GM19099 (cell line): Measurements from ENCODE around the gene GBX2.

Experiments used
- POLR2A ChIP-seq: IDR thresholded peaks from 3 replicates; pipeline ENCODE4 v1.6.1; 2011; ENCODE audit warnings: low read depth; ENCODE audit not compliant: insufficient read length; ENCODE audit errors: extremely low read depth

The GBX2 gene

DNA sequence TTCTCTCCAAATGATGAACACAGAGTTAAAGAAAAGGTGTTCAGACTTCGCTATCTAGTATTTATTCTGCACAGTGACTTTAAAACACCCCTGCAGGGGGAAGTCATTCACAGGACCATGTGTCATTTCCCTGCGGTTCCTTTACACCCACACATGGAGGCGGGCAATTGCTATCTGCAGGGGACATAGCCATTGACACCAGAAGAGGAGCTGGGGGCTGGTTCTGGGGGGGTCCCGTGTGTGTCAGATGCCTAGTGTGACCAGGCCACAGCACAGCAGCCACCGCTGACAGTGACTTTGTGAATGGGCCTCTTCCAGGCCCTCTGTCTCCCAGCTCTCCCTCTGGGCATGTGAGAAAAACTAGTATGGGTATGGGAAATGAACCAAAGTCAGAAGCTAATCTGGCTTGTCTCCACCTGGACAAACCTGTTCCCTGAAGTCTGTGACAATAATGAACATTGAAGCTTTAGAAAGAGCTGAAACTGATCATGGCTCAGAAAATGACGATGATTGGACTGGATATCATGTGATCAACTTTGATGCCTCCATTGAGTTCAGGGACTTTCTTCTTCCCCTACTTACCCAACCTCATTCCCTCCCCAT is 7.5 kb upstream of the GBX2 start:
- no peak for TF ChIP-seq POLR2A

GRCh38 chr2:236173729-236174607 is 5.8 kb upstream of the GBX2 start:
- TF ChIP-seq POLR2A: no peak

- no peak for TF ChIP-seq POLR2A
Observed at GRCh38 chr2:236173036-236173728, 5.0 kb upstream of the GBX2 start.

GRCh38 chr2:236172255-236173035 is 4.3 kb upstream of the GBX2 start:
- no peak for TF ChIP-seq POLR2A

DNA sequence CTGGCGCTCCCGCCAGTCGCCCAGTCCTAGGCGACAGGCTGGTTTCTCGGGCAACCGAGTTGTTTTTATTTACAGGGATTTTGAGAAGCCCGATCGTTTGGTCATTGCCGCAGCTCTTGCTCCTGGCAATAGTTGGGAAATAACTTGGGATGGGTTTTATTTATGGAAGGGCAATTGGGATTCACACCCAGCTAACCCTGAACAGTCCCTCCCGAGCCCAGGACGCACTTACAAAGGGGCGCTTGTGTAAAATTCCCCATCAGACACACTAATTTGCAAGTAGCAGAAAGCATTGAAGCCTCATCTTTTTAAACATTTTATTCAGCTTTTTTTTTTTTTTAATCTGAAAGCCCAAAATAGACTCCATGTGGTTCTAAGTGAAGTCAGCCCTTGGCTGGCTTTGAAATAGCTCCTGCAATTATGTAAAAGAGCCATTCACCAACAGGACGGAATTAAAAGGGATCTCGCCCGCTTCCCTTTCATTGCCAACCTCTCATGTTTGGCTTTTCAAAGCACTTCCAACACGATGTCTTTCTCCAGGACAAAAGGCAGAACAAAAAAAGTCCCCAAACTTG is 3.6 kb upstream of the GBX2 start:
- TF ChIP-seq POLR2A: no peak

GRCh38 chr2:236171181-236171679 is 3.0 kb upstream of the GBX2 start:
- no peak for TF ChIP-seq POLR2A

DNA sequence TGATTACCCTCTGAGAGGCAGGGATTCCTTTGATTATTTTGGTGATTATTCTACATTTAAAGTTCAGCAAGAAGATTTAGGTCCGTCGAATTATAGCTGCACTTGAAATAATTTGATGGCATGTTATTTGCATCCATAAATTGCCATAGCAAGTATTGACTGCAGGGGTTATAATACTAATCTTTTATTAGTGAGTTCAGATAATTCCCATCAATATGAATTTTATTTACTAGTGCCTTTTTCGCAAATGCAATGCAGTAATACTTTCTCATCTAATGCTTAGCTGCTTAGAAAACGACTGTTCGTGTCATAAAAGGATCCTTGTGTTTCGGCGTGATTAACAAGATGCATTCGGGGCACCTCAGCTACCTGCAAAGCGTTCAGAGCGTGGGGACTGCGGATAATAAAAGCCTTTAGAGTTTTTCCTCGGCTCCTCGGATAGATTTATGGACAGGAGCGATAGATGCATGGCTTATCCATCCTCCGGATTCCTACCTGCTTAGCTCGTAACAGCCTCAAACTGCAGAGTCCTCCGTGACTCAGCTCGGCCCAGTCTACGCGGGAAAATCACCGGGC is 2.5 kb upstream of the GBX2 start:
- no peak for TF ChIP-seq POLR2A

- no peak for TF ChIP-seq POLR2A
Observed at GRCh38 chr2:236169741-236170589, 1.8 kb upstream of the GBX2 start.

DNA sequence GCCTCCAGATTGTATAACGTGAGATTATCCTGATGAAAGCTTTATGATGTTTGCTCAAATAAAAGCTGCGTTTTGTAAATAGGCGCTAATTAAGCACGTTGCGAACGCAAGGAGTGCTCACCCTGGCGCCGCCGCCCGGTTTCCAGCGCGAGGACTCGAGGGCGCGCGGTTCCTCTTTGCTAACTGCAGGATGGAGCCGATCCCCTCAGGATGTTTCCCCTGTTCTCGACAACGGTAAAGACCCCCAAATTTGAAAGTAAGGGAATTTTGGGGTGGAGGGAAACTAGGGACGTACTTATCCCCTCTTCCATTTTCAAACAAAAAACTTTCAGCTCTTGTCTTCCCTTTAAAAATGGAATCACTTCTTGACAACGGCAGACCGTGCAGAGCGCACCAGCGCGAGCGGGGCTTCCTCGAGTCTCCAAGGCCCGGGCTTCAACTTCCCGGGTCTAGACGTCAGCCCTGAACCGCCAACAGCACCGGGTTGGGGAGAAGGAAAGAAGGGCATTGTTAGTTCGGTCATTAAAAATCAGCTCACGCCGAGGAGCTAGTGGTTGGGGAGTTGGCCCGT is 1.1 kb upstream of the GBX2 start:
- TF ChIP-seq POLR2A: no peak

DNA sequence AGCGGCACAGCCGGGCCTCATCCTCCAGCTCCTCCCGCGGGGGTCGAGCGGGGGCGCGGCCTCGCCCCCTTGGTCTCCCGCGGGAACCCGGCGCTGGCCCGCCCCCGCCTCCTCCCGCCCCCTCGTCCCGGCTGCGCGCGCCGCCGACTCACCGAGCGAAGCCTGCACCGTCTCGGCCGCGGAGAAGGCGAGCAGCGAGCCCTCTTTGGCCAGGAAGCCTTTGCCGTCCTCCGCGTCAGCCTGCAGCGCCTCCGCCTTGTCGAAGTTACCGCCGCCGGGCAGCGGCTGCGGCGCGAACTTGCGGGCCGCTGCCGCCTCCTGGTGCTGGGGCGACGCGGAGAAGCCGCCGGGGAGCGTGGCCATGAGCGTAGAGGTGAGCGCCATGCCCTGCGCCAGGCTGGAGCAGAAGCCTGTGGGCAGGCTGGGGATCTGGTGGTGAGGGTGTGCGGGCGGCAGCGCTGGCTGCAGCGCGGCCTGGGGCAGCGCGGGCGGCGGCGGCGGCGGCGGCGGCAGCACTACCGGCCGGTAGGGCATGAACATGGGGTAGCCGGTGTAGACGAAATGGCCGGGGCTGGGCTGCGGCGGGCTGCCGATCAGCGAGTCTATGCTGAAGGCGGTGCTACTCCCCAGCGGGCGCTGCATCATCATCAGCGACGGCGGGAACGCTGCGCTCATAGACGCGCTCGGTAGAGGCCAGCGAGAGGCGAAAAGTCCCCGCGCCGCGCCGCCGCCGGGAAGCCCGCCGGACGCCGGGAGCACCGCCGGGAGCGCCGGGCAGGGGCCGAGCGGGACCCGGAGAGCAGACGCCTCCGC is 683 bp downstream of the GBX2 start:
- no peak for TF ChIP-seq POLR2A

GRCh38 chr2:236166796-236167296 is 1.3 kb downstream of the GBX2 start:
- no peak for TF ChIP-seq POLR2A

- no peak for TF ChIP-seq POLR2A
Observed at GRCh38 chr2:236165842-236166795, 2.1 kb downstream of the GBX2 start.
